Daoy (cell line): ENCODE measurements around the gene GJA10. TPM values are rescaled to one million over a fixed set of nuclear protein-coding genes. Genes with fewer than 3 reads are reported as not detected.

Experiments
- DNase-seq: peaks from one replicate; pipeline ENCODE4 v3.0.0-alpha.2; 2015; ENCODE audit warnings: low read depth
- total RNA-seq: library from RNA; depleted of rRNA; stranded (reverse); fragments of >200 nt; shearing (Covaris generic); gene quantifications from 2 replicates; pipeline ENCODE4 v1.2.3, GENCODE V29; 2014; rRNA removed

GJA10 gene
- total RNA-seq, 1 experiment from 2014 or later, result not detected

GRCh38 chr6:89944826-89945407 is 50.6 kb downstream of the GJA10 start:
- no peak for DNase-seq

Other genes starting within 250 kb of the GJA10 start
- gene MDN1, start 74.7 kb upstream of the GJA10 start, total RNA-seq, result 15.8 and 18.2 TPM in 2 replicates
- 11.5 and 12.3 TPM in 2 replicates for gene CASP8AP2, start 64.6 kb upstream of the GJA10 start, total RNA-seq